Smooth muscle cell (in vitro differentiated cells): Measurements from ENCODE around the gene STK10. TPM values are rescaled to one million over a fixed set of nuclear protein-coding genes. Genes with fewer than 3 reads are reported as not detected.

ENCODE experiments used
- DNase-seq: peaks from one replicate; lab custom pipeline; 2025; ENCODE audit not compliant: unreplicated experiment; lab: John Stamatoyannopoulos, UW
- H2AFZ ChIP-seq: fragments of 200-600 bp; sonication (generic); 2 replicates; pipeline ENCODE4 v1.6.0; 2016; ENCODE audit warnings: antibody characterized with exemption, low read depth, mild to moderate bottlenecking
- H3F3A ChIP-seq: fragments of 200-600 bp; sonication (generic); 2 replicates; pipeline ENCODE4 v1.6.0; 2017; ENCODE audit warnings: antibody characterized with exemption, low read depth
- H3K27ac ChIP-seq: fragments of 200-600 bp; sonication (generic); 2 replicates; pipeline ENCODE4 v1.5.1; 2016; ENCODE audit warnings: low read depth, mild to moderate bottlenecking
- H3K27me3 ChIP-seq: fragments of 200-600 bp; sonication (generic); 2 replicates; pipeline ENCODE4 v1.6.1; 2016; ENCODE audit warnings: low read depth, mild to moderate bottlenecking
- H3K36me3 ChIP-seq: fragments of 200-600 bp; sonication (generic); 2 replicates; pipeline ENCODE4 v1.5.1; 2016; ENCODE audit warnings: low read depth
- H3K4me1 ChIP-seq: fragments of 200-600 bp; sonication (generic); 2 replicates; pipeline ENCODE4 v1.5.1; 2016; ENCODE audit warnings: low read depth
- H3K4me2 ChIP-seq: fragments of 200-600 bp; sonication (generic); 2 replicates; pipeline ENCODE4 v1.6.0; 2016; ENCODE audit warnings: mild to moderate bottlenecking
- H3K4me3 ChIP-seq: fragments of 200-600 bp; sonication (generic); 2 replicates; pipeline ENCODE4 v1.5.1; 2016; ENCODE audit warnings: mild to moderate bottlenecking
- H3K79me2 ChIP-seq: fragments of 200-600 bp; sonication (generic); 2 replicates; pipeline ENCODE4 v1.6.0; 2016; ENCODE audit warnings: low read depth, mild to moderate bottlenecking
- H3K9ac ChIP-seq: fragments of 200-600 bp; sonication (generic); 2 replicates; pipeline ENCODE4 v1.6.0; 2016; ENCODE audit warnings: low read depth
- H3K9me3 ChIP-seq: fragments of 200-600 bp; sonication (generic); replicated peaks from 2 replicates; pipeline ENCODE4 v1.5.1; 2016; ENCODE audit warnings: low read depth
- H4K20me1 ChIP-seq: fragments of 200-600 bp; sonication (generic); 2 replicates; pipeline ENCODE4 v1.6.0; 2016; ENCODE audit warnings: low read depth
- CTCF ChIP-seq: fragments of 200-600 bp; sonication (generic); IDR thresholded peaks from 2 replicates; pipeline ENCODE4 v1.5.1; 2017; ENCODE audit warnings: borderline replicate concordance, mild to moderate bottlenecking, antibody characterized with exemption; ENCODE audit not compliant: insufficient read depth, poor library complexity, severe bottlenecking
- WGBS: methylation state at CpG from one replicate; pipeline ENCODE4 v1.1.7; 2016; ENCODE audit warnings: low lambda C conversion rate; 5-methylcytosine and 5-hydroxymethylcytosine counted together
- polyA plus RNA-seq: library from polyadenylated mRNA; unstranded; fragments of >200 nt; fragmentation: Nextera tagmentation; extraction: Ambion mirVana; gene quantifications from 2 replicates; pipeline ENCODE4 v1.2.1, GENCODE V29; 2016
- total RNA-seq: library from RNA; depleted of rRNA; stranded (reverse); fragments of >200 nt; gene quantifications from 2 replicates; pipeline ENCODE4 v1.2.3, GENCODE V29; 2014

Gene STK10
- total and polyA plus RNA-seq, 2 experiments from 2014 or later: 10.7 to 26.0 TPM

DNA sequence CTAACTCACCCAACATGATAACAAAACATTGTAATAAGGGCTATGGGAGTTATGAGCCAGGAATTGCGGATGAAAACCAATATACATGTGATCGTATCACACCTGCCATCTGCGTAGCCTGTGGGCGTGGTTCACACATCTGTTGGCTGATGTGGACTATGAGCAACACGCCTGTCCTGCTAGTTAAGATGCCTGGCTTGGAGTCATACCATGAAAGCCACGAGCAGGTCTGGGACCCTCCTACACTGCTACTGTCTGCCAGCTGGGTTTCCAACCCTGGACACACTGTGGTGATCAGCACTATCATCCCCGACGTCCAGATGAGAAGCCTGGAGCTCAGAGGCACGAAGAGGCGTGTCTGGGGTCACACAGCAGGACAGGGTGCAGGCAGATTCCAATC is 40.2 kb downstream of the STK10 start:
- 81% methylated on average over 10 of the region's 10 CpGs for WGBS
- no peak for DNase-seq
- no peaks in the 10 kb centered on the region for H3F3A ChIP-seq
- H3K27ac ChIP-seq: no peak overlapping the region
- no peak for TF ChIP-seq CTCF
- H3K36me3 ChIP-seq: no peaks in the 10 kb centered on the region
- no peaks in the 10 kb centered on the region for H3K4me1 ChIP-seq
- H3K79me2 ChIP-seq: no peaks in the 10 kb centered on the region
- peaks cover 22% of the 10 kb centered on the region for H4K20me1 ChIP-seq
- H2AFZ ChIP-seq: no peak overlapping the region
- no peak overlapping the region for H3K4me3 ChIP-seq
- H3K9ac ChIP-seq: no peak overlapping the region
- no peak overlapping the region for H3K4me2 ChIP-seq
- no peaks in the 10 kb centered on the region for H3K27me3 ChIP-seq
- no peaks in the 10 kb centered on the region for H3K9me3 ChIP-seq

GRCh38 chr5:172146748-172147092 is 41.3 kb downstream of the STK10 start:
- Histone ChIP-seq H3K9me3 (no peaks in the 10 kb centered on the region), H3K4me2 (no peak overlapping the region), H3F3A (peaks cover 6% of the 10 kb centered on the region), H3K36me3 (no peaks in the 10 kb centered on the region), H3K4me3 (no peak overlapping the region), H3K27ac (peak overlapping the region; percentile 38), H3K27me3 (no peaks in the 10 kb centered on the region), H3K9ac (no peak overlapping the region), H4K20me1 (peaks cover 32% of the 10 kb centered on the region), H3K4me1 (no peaks in the 10 kb centered on the region), H2AFZ (no peak overlapping the region), H3K79me2 (no peaks in the 10 kb centered on the region)
- DNase-seq: no peak
- WGBS: 96% methylated on average over 9 of the region's 9 CpGs
- no peak for TF ChIP-seq CTCF

DNA sequence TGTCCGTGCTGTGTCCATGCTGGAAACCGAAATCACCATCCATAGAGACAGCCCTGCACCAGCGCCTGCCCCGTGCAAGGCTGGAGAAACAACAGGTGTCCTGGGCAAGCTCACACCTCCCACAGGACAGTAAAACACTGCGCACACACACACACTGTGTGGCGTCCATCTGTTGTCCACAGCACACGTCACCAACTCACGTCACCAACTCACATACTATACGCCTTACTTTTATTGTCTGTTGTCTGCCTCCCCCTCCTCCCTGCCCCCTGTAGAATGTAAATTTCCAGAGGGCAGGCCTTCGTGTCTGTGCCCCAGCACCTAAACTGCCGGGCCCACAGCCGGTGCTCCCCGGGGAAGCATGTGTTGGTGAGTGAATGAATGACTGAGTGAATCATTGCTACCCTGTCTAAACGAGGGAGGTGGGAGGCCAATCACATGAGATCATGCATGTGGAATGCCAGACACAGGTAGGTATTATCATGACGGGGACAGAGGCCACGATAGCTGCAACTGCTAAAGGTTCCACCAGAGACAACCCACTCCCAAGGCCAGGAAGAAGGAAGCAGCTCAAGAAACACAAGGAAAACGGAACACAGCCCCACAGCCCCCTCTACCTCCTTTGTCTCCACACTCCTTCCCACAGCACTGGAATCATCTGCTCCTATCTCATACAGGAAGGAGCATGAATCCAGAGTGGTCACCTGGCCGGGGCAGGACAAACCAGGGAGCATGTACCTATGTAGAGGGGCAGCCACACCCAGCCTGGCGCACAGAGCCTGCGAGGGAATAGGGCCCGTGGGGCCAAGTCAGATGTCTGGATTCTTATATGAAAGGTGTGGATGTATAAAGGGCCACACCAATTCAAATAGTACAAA is 41.9 kb downstream of the STK10 start:
- H3F3A ChIP-seq: peaks cover 6% of the 10 kb centered on the region
- no peak overlapping the region for H3K4me3 ChIP-seq
- no peaks in the 10 kb centered on the region for H3K4me1 ChIP-seq
- peaks cover 34% of the 10 kb centered on the region for H4K20me1 ChIP-seq
- no peaks in the 10 kb centered on the region for H3K9me3 ChIP-seq
- H2AFZ ChIP-seq: no peak overlapping the region
- no peaks in the 10 kb centered on the region for H3K27me3 ChIP-seq
- no peak overlapping the region for H3K9ac ChIP-seq
- 85% methylated on average over 21 of the region's 21 CpGs for WGBS
- H3K36me3 ChIP-seq: no peaks in the 10 kb centered on the region
- TF ChIP-seq CTCF: no peak
- no peak for DNase-seq
- no peak overlapping the region for H3K4me2 ChIP-seq
- H3K27ac ChIP-seq: peak overlapping the region; percentile 38
- no peaks in the 10 kb centered on the region for H3K79me2 ChIP-seq
